RWPE1 (cell line): ENCODE data around the gene ARMC6.

ENCODE experiments used
- CTCF ChIA-PET: fragments of 350-600 bp; sonication (Branson Sonifier 250); formaldehyde crosslinking; extraction: SDS; loops from one replicate; lab custom pipeline; 2021; lab: Yijun Ruan, JAX
- POLR2A ChIA-PET: fragments of 400-600 bp; formaldehyde crosslinking; extraction: SDS; loops from one replicate; lab custom pipeline; 2020; ENCODE audit warnings: antibody characterized with exemption; ENCODE audit not compliant: low non-redundant PET; lab: Yijun Ruan, JAX
- DNase-seq: peaks from one replicate; pipeline ENCODE4 v3.0.0; 2012; ENCODE audit warnings: low spot score
- H3K27ac ChIP-seq: fragments of 450-650 bp; 2 replicates; pipeline ENCODE4 v1.5.1; 2017
- TF ChIP-seq, protein P1 (sequence below): fragments of 450-650 bp; conservative IDR thresholded peaks from 2 replicates; pipeline ENCODE4 v1.5.1; 2017; ENCODE audit warnings: low read depth, mild to moderate bottlenecking

Gene ARMC6

DNA sequence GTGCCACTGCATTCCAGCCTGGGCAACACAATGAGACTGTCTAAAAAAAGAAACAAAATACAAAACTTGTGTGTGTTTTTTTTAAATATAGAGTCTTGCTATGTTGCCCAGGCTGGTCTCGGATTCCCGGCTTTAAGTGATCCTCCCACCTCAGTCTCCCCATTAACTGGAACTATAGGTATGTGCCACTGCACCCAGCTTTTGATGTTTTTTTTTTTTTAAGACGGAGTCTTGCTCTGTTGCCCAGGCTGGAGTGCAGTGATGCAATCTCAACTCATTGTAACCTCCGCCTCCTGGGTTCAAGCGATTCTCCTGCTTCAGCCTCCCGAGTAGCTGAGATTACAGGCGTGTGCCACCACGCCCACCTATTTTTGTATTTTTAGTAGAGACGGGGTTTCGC, 37.1 kb upstream of the ARMC6 start:
- CTCF ChIA-PET: interaction anchor here (1.0 kb wide), 1 partner anchor 29 kb away, joined by 3 read pairs; no protein-coding TSS in a partner anchor
- H3K27ac ChIP-seq: peak overlapping the region; percentile 17; the same call in 1 of the 2 replicates
- TF ChIP-seq, protein P1, sequence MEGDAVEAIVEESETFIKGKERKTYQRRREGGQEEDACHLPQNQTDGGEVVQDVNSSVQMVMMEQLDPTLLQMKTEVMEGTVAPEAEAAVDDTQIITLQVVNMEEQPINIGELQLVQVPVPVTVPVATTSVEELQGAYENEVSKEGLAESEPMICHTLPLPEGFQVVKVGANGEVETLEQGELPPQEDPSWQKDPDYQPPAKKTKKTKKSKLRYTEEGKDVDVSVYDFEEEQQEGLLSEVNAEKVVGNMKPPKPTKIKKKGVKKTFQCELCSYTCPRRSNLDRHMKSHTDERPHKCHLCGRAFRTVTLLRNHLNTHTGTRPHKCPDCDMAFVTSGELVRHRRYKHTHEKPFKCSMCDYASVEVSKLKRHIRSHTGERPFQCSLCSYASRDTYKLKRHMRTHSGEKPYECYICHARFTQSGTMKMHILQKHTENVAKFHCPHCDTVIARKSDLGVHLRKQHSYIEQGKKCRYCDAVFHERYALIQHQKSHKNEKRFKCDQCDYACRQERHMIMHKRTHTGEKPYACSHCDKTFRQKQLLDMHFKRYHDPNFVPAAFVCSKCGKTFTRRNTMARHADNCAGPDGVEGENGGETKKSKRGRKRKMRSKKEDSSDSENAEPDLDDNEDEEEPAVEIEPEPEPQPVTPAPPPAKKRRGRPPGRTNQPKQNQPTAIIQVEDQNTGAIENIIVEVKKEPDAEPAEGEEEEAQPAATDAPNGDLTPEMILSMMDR: no peak
- DNase-seq: no peak
- POLR2A ChIA-PET: no interaction called here

DNA sequence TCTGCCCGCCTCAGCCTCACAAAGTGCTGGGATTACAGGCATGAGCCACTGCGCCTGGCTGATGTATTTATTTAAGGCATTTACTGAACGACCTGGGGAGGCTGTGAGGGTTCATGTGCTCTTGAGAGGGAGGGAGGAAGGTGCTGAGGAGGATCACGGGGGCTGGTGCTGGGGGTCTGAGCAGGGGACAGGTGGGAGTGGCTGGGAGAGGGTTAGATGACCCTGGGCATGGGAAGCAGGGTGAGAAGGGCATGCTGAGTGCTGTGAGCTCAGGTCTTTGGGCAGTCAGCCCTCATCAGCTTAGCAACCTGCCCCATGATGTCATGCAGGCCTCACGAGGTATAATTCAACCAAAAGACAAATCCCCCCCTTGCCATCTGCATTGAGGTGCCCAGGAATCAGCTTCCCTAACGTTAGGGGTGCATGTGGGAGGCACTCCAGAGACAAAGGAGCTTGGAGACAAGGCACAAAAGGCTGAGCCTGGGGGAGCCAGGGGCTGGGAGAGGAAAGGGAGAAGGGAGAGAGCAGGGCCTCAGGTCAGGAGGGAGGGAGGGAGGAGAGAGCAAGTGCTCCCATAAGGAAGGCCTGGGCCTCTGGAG, 36.5 kb upstream of the ARMC6 start:
- TF ChIP-seq, protein P1: no peak
- CTCF ChIA-PET: interaction anchor here (0.6 kb wide), 1 partner anchor 17 kb away, joined by 3 read pairs; no protein-coding TSS in a partner anchor
- peak overlapping the region; percentile 14; the same call in 1 of the 2 replicates for H3K27ac ChIP-seq
- POLR2A ChIA-PET: no interaction called here
- no peak for DNase-seq

GRCh38 chr19:18998276-18998675, 35.1 kb upstream of the ARMC6 start:
- no peak overlapping the region for H3K27ac ChIP-seq
- TF ChIP-seq, protein P1: no peak
- POLR2A ChIA-PET: no interaction called here
- CTCF ChIA-PET: no interaction called here
- no peak for DNase-seq

DNA sequence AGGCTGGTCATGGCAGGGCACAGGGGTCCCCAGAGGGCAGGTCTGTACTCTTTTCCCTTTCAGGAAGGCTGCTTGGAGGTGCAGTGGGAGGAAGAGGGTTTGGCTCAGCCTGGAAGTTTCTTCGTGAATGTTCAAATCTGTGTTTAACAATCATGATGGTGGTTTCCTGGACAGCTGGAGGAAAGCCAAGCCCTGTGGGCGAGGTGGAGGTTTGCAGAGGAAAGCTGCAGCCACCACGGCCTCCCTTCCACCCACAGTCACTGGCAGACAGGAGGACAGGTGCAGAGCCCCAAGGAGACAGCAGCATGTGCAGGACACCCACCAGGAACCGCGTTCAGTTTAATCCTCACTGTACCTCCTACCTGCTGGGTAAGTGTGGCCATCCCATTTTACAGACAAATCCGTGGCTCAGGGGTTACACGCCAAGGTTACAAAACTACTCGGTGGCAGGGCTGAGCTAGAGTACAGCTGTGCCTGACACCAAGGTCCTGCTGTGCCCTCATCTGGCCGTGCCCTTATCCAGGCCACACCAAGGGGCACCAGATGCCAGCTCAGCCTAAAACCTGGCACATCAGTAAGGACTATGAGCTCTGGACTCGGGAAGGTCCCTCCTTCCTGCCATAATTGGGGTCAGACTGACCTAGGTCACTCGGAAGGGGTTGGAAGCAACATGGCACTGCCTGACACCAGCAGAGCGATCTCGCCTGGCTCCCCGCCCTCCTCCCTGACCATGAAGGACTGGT, 34.2 kb upstream of the ARMC6 start:
- POLR2A ChIA-PET: no interaction called here
- H3K27ac ChIP-seq: peak overlapping the region; percentile 43
- CTCF ChIA-PET: interaction anchor here (1.2 kb wide), 1 partner anchor 12 kb away, joined by 4 read pairs; no protein-coding TSS in a partner anchor
- TF ChIP-seq, protein P1: no peak
- DNase-seq: no peak

DNA sequence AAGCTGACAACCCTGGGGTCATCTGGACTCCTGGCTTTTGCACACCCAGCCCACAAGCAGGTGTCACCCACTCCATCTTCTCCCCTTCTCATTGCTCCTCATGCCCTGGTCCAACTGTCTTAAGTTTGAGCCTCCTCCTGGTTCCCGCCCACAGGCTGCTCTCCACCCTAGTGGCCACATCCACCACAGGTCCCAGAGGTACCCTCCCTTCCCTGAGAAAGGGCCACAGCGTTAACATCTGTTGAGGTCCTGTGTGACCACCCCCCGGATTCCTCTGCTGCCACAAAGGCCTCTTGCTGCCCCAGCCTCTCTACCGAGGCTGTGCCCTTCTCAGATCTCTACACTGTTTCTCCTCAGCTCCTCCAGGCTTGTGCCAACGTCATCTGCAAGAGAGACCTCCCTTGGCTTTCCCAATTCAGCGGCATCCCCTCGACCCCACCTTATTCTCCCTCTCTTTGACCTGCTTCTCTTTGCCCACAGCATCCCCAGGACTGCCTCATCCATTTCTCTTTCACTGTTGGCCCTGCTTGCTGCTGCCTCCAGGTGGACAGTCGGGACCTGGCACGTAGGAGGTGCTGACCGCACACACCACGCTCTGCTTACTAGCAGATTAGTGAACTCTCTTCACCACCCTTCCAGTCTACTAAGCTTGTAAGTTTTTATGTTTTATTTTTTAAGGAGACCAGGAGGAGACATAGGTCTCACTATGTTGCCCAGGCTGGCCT, 33.3 kb upstream of the ARMC6 start:
- H3K27ac ChIP-seq: peak overlapping the region; percentile 43
- TF ChIP-seq, protein P1: no peak
- no peak for DNase-seq
- ChIA-PET POLR2A (no interaction called here), CTCF (interaction anchor here (0.7 to 1.2 kb wide), 4 partner anchors 11 to 367 kb away, joined by 3 to 4 read pairs (median 4); partner anchors contain the start of gene CERS1)

GRCh38 chr19:19004144-19004543, 29.3 kb upstream of the ARMC6 start:
- TF ChIP-seq, protein P1: no peak
- DNase-seq: no peak
- ChIA-PET CTCF (no interaction called here), POLR2A (no interaction called here)
- no peak overlapping the region for H3K27ac ChIP-seq
